ENCODE data around the gene PLXNC1. TPM values are rescaled to one million over a fixed set of nuclear protein-coding genes. Genes with fewer than 3 reads are reported as not detected.

PLXNC1 gene
- total and polyA plus RNA-seq, 9 of the 15 experiments (the other 6 are each of a cell fraction or from before 2014, with no cell fraction given) = 0.08 to 0.87 (median 0.28) TPM

DNA sequence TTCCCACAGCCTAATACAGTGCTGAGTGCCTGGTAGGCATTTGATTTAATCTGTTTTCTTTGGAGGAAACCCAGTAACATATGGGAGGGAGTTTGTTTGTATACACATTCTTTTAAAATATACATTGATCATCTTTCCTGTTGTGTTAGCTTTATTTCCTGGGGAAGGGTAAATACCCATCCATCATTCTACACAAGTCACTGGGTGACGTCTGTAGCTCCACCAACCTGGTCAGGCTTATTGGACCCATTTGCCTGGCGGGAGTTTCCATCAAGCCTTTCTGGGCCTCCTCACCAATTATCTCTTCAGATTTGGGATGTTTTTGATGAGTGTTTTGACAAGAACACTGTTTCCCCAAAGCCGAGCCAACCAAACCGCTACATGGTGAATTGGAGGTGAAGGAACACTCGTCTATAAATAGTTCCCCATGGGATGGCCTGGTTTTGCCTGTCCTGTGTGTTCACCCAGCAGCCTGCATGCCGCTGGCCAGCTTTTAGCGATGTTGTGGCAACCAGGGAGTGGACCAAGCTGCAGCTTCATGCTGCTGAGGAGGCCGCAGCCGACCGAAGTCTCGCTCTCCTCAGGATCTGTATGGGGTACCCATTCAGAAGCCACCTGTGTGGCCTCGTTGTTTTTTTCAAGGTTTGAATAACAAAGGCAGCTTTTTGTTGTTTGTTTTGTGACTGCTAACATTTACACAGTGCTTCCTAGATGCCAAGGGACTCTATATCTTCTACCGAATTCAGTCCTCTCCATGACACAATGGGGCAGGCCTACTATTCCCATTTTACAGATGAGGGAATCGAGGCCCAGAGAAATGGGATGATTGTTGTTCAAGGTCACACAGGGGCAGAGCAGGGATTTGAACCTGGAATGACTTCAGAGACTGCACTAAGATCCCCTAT lies 22.6 kb downstream of the PLXNC1 start (continued):
- peak in 1 of 2 experiments; percentile 15; a peak in 1 of 4 replicates for TF ChIP-seq KDM1A (IDR thresholded peaks at IDR 0.05)
- no peak for TF ChIP-seq ZFP30 (CRISPR knock-in tag; IDR thresholded peaks at IDR 0.05; ENCODE audit: borderline replicate concordance)
- no peak for TF ChIP-seq ZNF551 (CRISPR knock-in tag; IDR thresholded peaks at IDR 0.05)
- TF ChIP-seq ZNF217 (CRISPR knock-in tag; IDR thresholded peaks at IDR 0.05) = no peak

DNA sequence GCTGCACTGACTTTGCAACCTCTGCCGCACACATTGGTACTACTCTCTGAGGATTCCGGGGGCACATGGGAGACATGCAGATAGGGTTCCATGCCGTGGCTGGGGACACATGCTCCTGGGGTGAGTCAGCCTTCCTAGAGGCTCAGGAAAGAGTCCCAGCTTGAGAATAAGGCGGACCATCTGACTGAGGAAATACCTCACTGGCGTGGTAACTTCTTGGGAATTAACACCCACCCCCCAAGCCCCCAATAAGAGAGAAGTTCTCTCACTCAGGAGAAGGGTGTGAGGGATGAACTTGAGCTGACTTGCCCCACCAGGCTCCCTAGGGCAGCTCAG lies 23.2 kb downstream of the PLXNC1 start:
- Histone ChIP-seq H3K4me2 (ENCODE audit: insufficient read depth, low read length) (no peak overlapping the region), H3K36me3 (ENCODE audit: control insufficient read depth, insufficient read depth, low read length) (no peaks in the 10 kb centered on the region), H3K9ac (ENCODE audit: insufficient read depth in 1 of 2, low read depth in 2 of 2, low read length in 2 of 2) (no peak overlapping the region), H3K27ac (ENCODE audit: extremely low read depth, low read depth, low read length) (no peak overlapping the region), H3K9me3 (replicated peaks; ENCODE audit: control insufficient read depth, insufficient read depth, low read depth, low read length) (no peaks in the 10 kb centered on the region), H3K27me3 (ENCODE audit: control insufficient read depth in 2 of 2, insufficient read depth in 2 of 2, low read length in 2 of 2) (peaks cover 0 to 3% of the 10 kb centered on the region in 2 experiments; a peak in 1 of 5 replicates), H3K79me2 (ENCODE audit: control insufficient read depth, insufficient read depth, low read length) (no peaks in the 10 kb centered on the region), H3K9me1 (ENCODE audit: control insufficient read depth, insufficient read depth, low read length) (no peaks in the 10 kb centered on the region), H2AFZ (ENCODE audit: low read depth, low read length) (peak overlapping the region; percentile 51), H3K4me3 (no peak overlapping the region), H4K20me1 (replicated peaks; ENCODE audit: control insufficient read depth, insufficient read depth, low read length) (0 out of 2 replicates have a peak, but pooled peaks cover 4% of the 10 kb centered on the region), H3K4me1 (replicated peaks in 1 of 2; ENCODE audit: control insufficient read depth in 2 of 2, insufficient read depth in 2 of 2, low read length in 2 of 2) (peaks cover 0 to 4% of the 10 kb centered on the region in 2 experiments; a peak in 3 of 5 replicates)
- TF ChIP-seq IRF2 (CRISPR knock-in tag; IDR thresholded peaks at IDR 0.05) = no peak
- TF ChIP-seq, protein P1, sequence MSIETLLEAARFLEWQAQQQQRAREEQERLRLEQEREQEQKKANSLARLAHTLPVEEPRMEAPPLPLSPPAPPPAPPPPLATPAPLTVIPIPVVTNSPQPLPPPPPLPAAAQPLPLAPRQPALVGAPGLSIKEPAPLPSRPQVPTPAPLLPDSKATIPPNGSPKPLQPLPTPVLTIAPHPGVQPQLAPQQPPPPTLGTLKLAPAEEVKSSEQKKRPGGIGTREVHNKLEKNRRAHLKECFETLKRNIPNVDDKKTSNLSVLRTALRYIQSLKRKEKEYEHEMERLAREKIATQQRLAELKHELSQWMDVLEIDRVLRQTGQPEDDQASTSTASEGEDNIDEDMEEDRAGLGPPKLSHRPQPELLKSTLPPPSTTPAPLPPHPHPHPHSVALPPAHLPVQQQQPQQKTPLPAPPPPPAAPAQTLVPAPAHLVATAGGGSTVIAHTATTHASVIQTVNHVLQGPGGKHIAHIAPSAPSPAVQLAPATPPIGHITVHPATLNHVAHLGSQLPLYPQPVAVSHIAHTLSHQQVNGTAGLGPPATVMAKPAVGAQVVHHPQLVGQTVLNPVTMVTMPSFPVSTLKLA (conservative IDR thresholded peaks at IDR 0.05) = no peak
- no peak for TF ChIP-seq ZEB2 (IDR thresholded peaks at IDR 0.05)
- TF ChIP-seq PBX2 (CRISPR knock-in tag; IDR thresholded peaks at IDR 0.05; ENCODE audit: low read depth) = no peak
- no peak for TF ChIP-seq PBX2 (tag; conservative IDR thresholded peaks at IDR 0.05; ENCODE audit: low read depth)
- no peak for TF ChIP-seq BRF1 (IDR thresholded peaks at IDR 0.05; ENCODE audit: borderline replicate concordance, extremely low read depth, insufficient read length)
- TF ChIP-seq ZNF436 (CRISPR knock-in tag; IDR thresholded peaks at IDR 0.05) = no peak
- no peak for TF ChIP-seq HDAC1 (IDR thresholded peaks at IDR 0.05)
- TF ChIP-seq PPARD (CRISPR knock-in tag; IDR thresholded peaks at IDR 0.05) = no peak
- ChIA-PET POLR2A (no interaction called here), CTCF (ENCODE audit: low intra/inter-chr PET ratio) (no interaction called here)
- 52% methylated on average over 4 of the region's 5 CpGs for WGBS (ENCODE audit: insufficient coverage, low coverage, missing lambda C conversion rate)
- no peak; the same call in 2 of the 3 replicates for ATAC-seq
- BruUV-seq (replicated peaks) = no TSS peak
- FAIRE-seq = no peak
- DNase-seq (ENCODE audit: extremely low read depth in 1 of 4, low spot score in 3 of 4) = no peak
- intact Hi-C loops (cut with micrococcal nuclease) = no loop called here
- in situ Hi-C loops (cut with MboI) = no loop called here

Measured in K562 (cell line).